A549 (cell line): ENCODE data around the gene PLBD2.

Experiments
- CBX2 ChIP-seq: fragments of 200-600 bp; sonication (generic); IDR thresholded peaks from 2 replicates; pipeline ENCODE4 v1.6.1; 2016; ENCODE audit warnings: low read depth, mild to moderate bottlenecking, borderline replicate concordance
- CTCF ChIP-seq: fragments of >200 bp; sonication (Bioruptor Twin); formaldehyde crosslinking; IDR thresholded peaks from 3 replicates; pipeline ENCODE4 v1.5.1; 2016
- EP300 ChIP-seq, 2 experiments: fragments of >200 bp; sonication (Bioruptor Twin); formaldehyde crosslinking; IDR thresholded peaks; 2 replicates in 1 of 2; 3 replicates in 1 of 2; pipeline ENCODE4 v1.6.1; 2016 to 2017
- ESRRA ChIP-seq: fragments of 150-350 bp; IDR thresholded peaks from 2 replicates; pipeline ENCODE4 v1.6.1; 2014; ENCODE audit warnings: mild to moderate bottlenecking, low read length, borderline replicate concordance
- FOSB ChIP-seq: fragments of 250-450 bp; sonication (Bioruptor Pico); IDR thresholded peaks from 2 replicates; pipeline ENCODE4 v1.5.0; 2020; ENCODE audit warnings: mild to moderate bottlenecking, moderate library complexity
- HOXB13 ChIP-seq: fragments of 250-450 bp; sonication (Bioruptor Pico); IDR thresholded peaks from 2 replicates; pipeline ENCODE4 v1.5.0; 2020; ENCODE audit warnings: low read depth, mild to moderate bottlenecking, moderate library complexity
- KDM1A ChIP-seq: fragments of 200-600 bp; sonication (generic); IDR thresholded peaks from 2 replicates; pipeline ENCODE4 v1.6.1; 2016; ENCODE audit warnings: low read depth, mild to moderate bottlenecking
- NPAS2 ChIP-seq: fragments of 250-450 bp; sonication (Bioruptor Pico); IDR thresholded peaks from 2 replicates; pipeline ENCODE4 v1.8.0; 2022; ENCODE audit warnings: mild to moderate bottlenecking, moderate library complexity, borderline replicate concordance
- POLR2A ChIP-seq: IDR thresholded peaks from 2 replicates; pipeline ENCODE4 v1.6.1; 2012; ENCODE audit warnings: mild to moderate bottlenecking, low read length
- REST ChIP-seq: fragments of 200-600 bp; sonication (generic); IDR thresholded peaks from 2 replicates; pipeline ENCODE4 v1.6.1; 2016; ENCODE audit warnings: antibody characterized with exemption, mild to moderate bottlenecking, moderate library complexity
- TP53 ChIP-seq: fragments of 250-450 bp; sonication (Bioruptor Pico); IDR thresholded peaks from 2 replicates; pipeline ENCODE4 v1.5.0; 2021; ENCODE audit warnings: mild to moderate bottlenecking, moderate library complexity
- USF2 ChIP-seq: fragments of 450-650 bp; IDR thresholded peaks from 2 replicates; pipeline ENCODE4 v1.6.1; 2014; ENCODE audit warnings: antibody characterized with exemption

GRCh38 chr12:113330505-113330904 is 27.9 kb upstream of the PLBD2 start:
- TF ChIP-seq HOXB13 (CRISPR knock-in tag) (no peak), ESRRA (no peak), KDM1A (0 out of 2 replicates have a peak, but pooled peaks have one; percentile 42), POLR2A (no peak), EP300 (IDR thresholded peaks at IDR 0.05) (no peak), NPAS2 (CRISPR knock-in tag) (no peak), FOSB (CRISPR knock-in tag) (no peak), CBX2 (no peak), REST (no peak), CTCF (no peak), TP53 (CRISPR knock-in tag) (no peak), USF2 (no peak)
